GM13976 (cell line): ENCODE results near the gene RNF32.
"Not testable (repeated sequence)": the region's sequence is repeated elsewhere in the genome, so short reads cannot be mapped to it uniquely, and the experiment has no call there.

ENCODE experiments used
- DNase-seq: peaks from one replicate; pipeline ENCODE4 v3.0.0; 2012; ENCODE audit warnings: low spot score
- CTCF ChIP-seq: IDR thresholded peaks from 2 replicates; pipeline ENCODE4 v1.5.1; 2012; ENCODE audit warnings: borderline replicate concordance, mild to moderate bottlenecking; ENCODE audit not compliant: insufficient read depth; ENCODE audit errors: extremely low read depth, missing control alignments, control extremely low read depth
- in situ Hi-C: fragments of 300-500 bp; cut with MboI; formaldehyde crosslinking; loops from one replicate; pipeline ENCODE4 v1.12.0; 2022; ENCODE audit warnings: low sequenced_read_pairs, mixed read lengths, inconsistent platforms; ENCODE audit not compliant: unreplicated experiment

Gene RNF32

GRCh38 chr7:156634117-156634516 lies 6.5 kb upstream of the RNF32 start:
- TF ChIP-seq CTCF: no peak
- in situ Hi-C loops: no loop called here
- no peak for DNase-seq

- no peak for DNase-seq
Observed at GRCh38 chr7:156635529-156636385, 4.8 kb upstream of the RNF32 start.

GRCh38 chr7:156637093-156637492 lies 3.5 kb upstream of the RNF32 start:
- in situ Hi-C loops, DNase-seq: not testable (repeated sequence)

More at GRCh38 chr7:156635529-156636385, 4.8 kb upstream of the RNF32 start:
- in situ Hi-C loops: no loop called here
- no peak for TF ChIP-seq CTCF

- TF ChIP-seq CTCF: no peak
- DNase-seq: no peak
- in situ Hi-C loops: no loop called here
Observed at GRCh38 chr7:156638443-156639077, 2.0 kb upstream of the RNF32 start.

- no peak for DNase-seq
- TF ChIP-seq CTCF: no peak
- in situ Hi-C loops: no loop called here
Observed at GRCh38 chr7:156639426-156640256, 933 bp upstream of the RNF32 start.

- DNase-seq: no peak
- in situ Hi-C loops: no loop called here
- no peak for TF ChIP-seq CTCF
Observed at GRCh38 chr7:156640949-156641485, 443 bp downstream of the RNF32 start.
